ENCODE measurements around the gene INTS14.
"Not testable (repeated sequence)": the region's sequence is repeated elsewhere in the genome, so short reads cannot be mapped to it uniquely, and the experiment has no call there.

Gene INTS14

GRCh38 chr15:65577129-65577996 lies 33.6 kb downstream of the INTS14 start:
- no peak for DNase-seq

- no peak for DNase-seq
These were observed 34.3 kb downstream of the INTS14 start for GRCh38 chr15:65576664-65577063.

GRCh38 chr15:65571971-65572370 lies 39.0 kb downstream of the INTS14 start:
- DNase-seq = no peak

- no peak for DNase-seq
These were observed 41.2 kb downstream of the INTS14 start for GRCh38 chr15:65569728-65570127.

GRCh38 chr15:65561934-65562333 lies 49.0 kb downstream of the INTS14 start:
- no peak for DNase-seq

- DNase-seq = no peak
These were observed 51.0 kb downstream of the INTS14 start for GRCh38 chr15:65559941-65560340.

GRCh38 chr15:65558997-65559760 lies 51.8 kb downstream of the INTS14 start:
- DNase-seq = no peak

- DNase-seq = no peak
These were observed 52.6 kb downstream of the INTS14 start for GRCh38 chr15:65558336-65558735.

- DNase-seq = no peak
These were observed 54.3 kb downstream of the INTS14 start for GRCh38 chr15:65556622-65557021.

GRCh38 chr15:65553691-65554090 lies 57.2 kb downstream of the INTS14 start:
- DNase-seq = no peak

- not testable (repeated sequence) for DNase-seq
These were observed 58.1 kb downstream of the INTS14 start for GRCh38 chr15:65552851-65553250.

GRCh38 chr15:65551183-65551582 lies 59.7 kb downstream of the INTS14 start:
- no peak for DNase-seq

GRCh38 chr15:65550681-65551098 lies 60.2 kb downstream of the INTS14 start:
- no peak for DNase-seq

- DNase-seq = not testable (repeated sequence)
These were observed 61.6 kb downstream of the INTS14 start for GRCh38 chr15:65549288-65549687.

GRCh38 chr15:65547841-65548240 lies 63.1 kb downstream of the INTS14 start:
- DNase-seq = no peak

GRCh38 chr15:65541231-65541820 lies 69.6 kb downstream of the INTS14 start:
- no peak for DNase-seq

- DNase-seq = no peak
These were observed 70.6 kb downstream of the INTS14 start for GRCh38 chr15:65540314-65540713.

- no peak for DNase-seq
These were observed 75.7 kb downstream of the INTS14 start for GRCh38 chr15:65535192-65535591.

GRCh38 chr15:65533057-65533756 lies 77.7 kb downstream of the INTS14 start:
- no peak for DNase-seq

GRCh38 chr15:65532738-65533051 lies 78.2 kb downstream of the INTS14 start:
- DNase-seq = no peak

- DNase-seq = peak; percentile 90
These were observed 80.4 kb downstream of the INTS14 start, which contains the start of gene HACD3 for GRCh38 chr15:65530318-65531111. Gene HACD3, plus strand, starts transcription at chr15:65530463. Its CDS starts 169 bp downstream, at chr15:65530632.

GRCh38 chr15:65529762-65530317 lies 81.1 kb downstream of the INTS14 start:
- no peak for DNase-seq
